ENCODE results near the gene CKLF. TPM values are rescaled to one million over a fixed set of nuclear protein-coding genes. Genes with fewer than 3 reads are reported as not detected.

Gene CKLF
- total RNA-seq, 4 donors from 2014 or later, result 31.6 to 68.4 (median 49.2) TPM

GRCh38 chr16:66520406-66521170 is 31.8 kb upstream of the CKLF start:
- no peak for TF ChIP-seq CTCF (IDR thresholded peaks at IDR 0.05)
- DNase-seq (ENCODE audit: low spot score) (no peak), ATAC-seq (ENCODE audit: low FRiP score) (no peak)

GRCh38 chr16:66521252-66521713 is 31.1 kb upstream of the CKLF start:
- no peak for ATAC-seq (ENCODE audit: low FRiP score)
- no peak for TF ChIP-seq CTCF (IDR thresholded peaks at IDR 0.05)
- no peak for DNase-seq (ENCODE audit: low spot score)

GRCh38 chr16:66521951-66522771 is 30.2 kb upstream of the CKLF start:
- DNase-seq (ENCODE audit: low spot score) (no peak), ATAC-seq (ENCODE audit: low FRiP score) (no peak)
- TF ChIP-seq CTCF (IDR thresholded peaks at IDR 0.05), result no peak

GRCh38 chr16:66522816-66523590 is 29.4 kb upstream of the CKLF start:
- no peak for DNase-seq (ENCODE audit: low spot score)
- no peak for ATAC-seq (ENCODE audit: low FRiP score)
- TF ChIP-seq CTCF (IDR thresholded peaks at IDR 0.05), result no peak

GRCh38 chr16:66523861-66524354 is 28.5 kb upstream of the CKLF start:
- ATAC-seq (ENCODE audit: low FRiP score), result no peak
- no peak for TF ChIP-seq CTCF (IDR thresholded peaks at IDR 0.05)
- DNase-seq (ENCODE audit: low spot score), result no peak

GRCh38 chr16:66524601-66525164 is 27.7 kb upstream of the CKLF start:
- no peak for ATAC-seq (ENCODE audit: low FRiP score)
- TF ChIP-seq CTCF (IDR thresholded peaks at IDR 0.05), result no peak
- DNase-seq (ENCODE audit: low spot score), result no peak
